Measurements from ENCODE around the gene MXD4.

Gene MXD4

GRCh38 chr4:2261853-2262144 is at the start of gene MXD4:
MXD4 (minus strand) TSS chr4:2262109; CDS start chr4:2261980, 129 bp downstream.
- DNase-seq (ENCODE audit: low read depth): no peak

GRCh38 chr4:2306773-2307410 is 45.0 kb upstream of the MXD4 start:
- no peak for DNase-seq (ENCODE audit: low read depth)

GRCh38 chr4:2305766-2306501 is 44.0 kb upstream of the MXD4 start:
- no peak for DNase-seq (ENCODE audit: low read depth)

DNA sequence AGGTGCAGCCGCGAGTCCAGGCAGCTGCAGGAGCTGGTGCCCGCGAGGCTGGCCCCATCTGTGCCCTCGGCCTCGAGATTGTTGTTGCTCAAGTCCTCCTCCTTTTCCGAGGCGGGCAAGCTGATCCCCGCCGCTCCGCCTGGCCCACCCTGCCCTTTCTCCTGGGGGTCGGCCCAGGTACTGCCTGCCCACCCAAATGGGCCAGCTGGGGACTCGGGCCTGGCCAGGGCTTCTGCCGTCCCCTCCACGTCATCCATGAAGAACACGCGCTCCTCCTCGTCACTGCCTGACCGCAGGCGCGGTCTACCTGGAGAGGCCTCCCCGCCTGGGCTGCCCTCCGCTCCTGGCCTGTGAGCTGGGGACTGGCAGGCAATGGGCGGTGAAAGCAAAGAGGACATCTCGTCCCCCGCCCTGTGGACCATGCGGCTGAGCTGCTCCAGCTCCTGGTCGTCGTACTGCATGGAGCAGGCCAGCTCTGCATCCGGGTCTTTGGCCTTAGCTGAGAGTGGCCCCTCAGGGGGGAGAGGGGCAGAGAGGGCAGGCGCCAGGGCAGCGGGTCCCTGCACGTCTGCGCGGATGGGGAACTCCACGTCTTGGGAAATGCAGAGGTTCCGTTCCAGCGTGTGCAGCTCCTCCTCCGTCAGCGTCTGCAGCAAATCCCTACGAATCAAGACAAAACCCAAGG is 43.1 kb upstream of the MXD4 start:
- DNase-seq (ENCODE audit: low read depth): no peak

DNA sequence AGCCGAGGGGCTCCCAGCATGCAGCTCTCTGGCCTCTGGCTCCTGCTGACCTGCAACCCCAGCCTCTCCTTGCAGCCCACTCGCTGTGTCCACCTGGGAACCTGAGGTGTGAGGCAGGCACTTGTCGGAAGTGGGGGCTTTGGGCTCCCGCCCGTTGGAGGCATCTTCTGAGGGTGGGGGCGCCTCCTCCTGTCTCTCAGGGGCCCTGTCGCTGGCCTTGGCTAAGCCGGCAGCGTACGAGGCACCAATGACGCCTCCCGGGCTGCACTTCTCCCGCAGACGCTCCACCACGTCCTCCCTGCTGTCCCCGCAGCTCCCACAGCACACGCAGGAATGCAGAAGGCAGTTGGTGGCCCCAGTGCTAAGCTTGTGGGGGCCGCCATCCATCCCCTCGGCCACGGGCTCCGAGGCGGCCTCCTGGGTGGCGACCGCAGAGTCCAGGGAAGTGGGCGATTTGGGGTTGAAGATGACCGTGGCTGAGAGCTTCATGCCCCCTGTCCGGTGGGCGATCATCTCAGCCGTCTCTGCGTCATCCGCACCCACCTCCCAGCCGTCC is 42.5 kb upstream of the MXD4 start:
- DNase-seq (ENCODE audit: low read depth): no peak

- DNase-seq (ENCODE audit: low read depth): no peak
Observed at GRCh38 chr4:2303686-2304320, 41.9 kb upstream of the MXD4 start.

DNA sequence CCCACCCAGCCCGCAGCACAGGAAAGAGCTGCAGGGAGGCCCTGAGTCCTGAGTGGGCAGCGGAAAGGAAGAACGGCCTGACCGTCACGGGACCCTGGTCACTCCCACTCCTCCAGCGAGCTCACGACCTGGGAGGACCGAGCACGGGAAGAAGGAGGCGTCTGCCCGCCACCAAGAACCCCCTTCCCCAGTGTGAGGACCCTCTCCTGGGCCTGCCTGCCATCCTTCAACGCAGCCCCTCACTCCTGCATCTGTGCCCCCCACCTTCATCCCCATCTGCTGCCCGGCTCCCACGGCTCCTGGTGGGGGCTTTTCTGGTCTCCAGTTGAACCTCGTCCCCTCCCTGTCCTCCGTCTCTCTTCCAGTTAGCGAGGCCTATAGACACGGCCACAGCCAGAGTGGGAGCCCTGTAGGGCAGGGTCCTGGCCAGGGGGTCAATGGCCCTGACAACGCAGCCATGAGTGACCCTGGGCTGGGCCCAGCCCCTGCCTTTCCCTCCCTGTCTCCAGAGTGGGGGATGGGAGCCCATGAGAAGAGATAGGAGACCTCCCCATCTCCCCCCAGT is 41.3 kb upstream of the MXD4 start:
- DNase-seq (ENCODE audit: low read depth): no peak

DNA sequence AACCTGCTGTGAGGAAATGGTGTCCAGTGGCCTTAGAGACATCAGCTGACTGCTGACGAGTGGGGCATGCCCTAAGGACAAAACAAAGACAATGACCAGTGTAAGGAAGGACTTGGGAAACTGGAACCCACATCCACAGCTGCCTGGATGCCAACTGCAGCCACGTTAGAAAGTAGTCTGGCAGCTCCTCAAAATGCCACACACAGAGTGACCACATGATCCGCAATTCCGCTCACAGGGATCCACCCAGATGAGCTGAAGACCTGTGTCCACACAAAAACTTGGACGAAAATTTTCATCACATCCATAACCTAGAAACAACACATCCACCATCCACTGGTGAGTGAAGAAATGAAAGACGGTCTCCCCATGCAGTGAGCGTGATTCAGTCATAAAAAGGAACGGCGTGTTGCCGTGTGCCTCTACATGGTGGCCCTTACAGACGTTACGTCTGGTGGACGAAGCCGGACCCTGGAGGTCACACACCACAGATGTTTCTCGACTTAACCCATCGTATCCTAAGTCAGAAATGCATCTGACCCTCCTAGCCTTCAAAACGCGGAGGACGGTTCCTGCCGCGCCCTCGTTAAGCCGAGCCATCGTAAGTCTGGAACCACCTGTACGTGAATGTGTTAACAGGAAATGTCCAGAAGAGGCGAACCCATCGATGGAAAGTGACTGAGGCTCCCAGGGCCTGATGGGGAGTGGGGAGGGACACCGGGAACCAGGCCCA is 40.6 kb upstream of the MXD4 start:
- no peak for DNase-seq (ENCODE audit: low read depth)

DNA sequence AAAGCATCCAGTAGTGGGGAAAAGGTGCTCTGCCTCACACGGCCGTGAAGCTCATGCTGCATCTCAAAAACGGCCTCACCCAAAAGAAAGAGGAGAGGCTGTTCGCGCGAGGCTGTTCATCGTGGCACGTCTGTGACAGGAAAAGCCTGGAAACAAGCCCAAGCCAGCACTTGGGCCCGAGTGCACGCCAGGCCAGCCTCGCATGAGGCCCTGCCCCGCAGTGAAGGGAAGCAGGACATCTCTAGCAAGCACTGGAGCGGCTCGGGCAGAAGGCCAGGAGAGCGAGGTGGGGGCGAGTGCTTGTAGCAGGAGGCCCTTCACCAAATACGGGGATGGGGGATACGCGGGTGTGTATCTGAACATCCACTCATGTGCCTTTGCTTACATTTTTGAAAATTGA is 39.9 kb upstream of the MXD4 start:
- DNase-seq (ENCODE audit: low read depth): no peak

- DNase-seq (ENCODE audit: low read depth): no peak
Observed at GRCh38 chr4:2301225-2301642, 39.3 kb upstream of the MXD4 start.

- DNase-seq (ENCODE audit: low read depth): no peak
Observed at GRCh38 chr4:2300431-2301224, 38.7 kb upstream of the MXD4 start.

DNA sequence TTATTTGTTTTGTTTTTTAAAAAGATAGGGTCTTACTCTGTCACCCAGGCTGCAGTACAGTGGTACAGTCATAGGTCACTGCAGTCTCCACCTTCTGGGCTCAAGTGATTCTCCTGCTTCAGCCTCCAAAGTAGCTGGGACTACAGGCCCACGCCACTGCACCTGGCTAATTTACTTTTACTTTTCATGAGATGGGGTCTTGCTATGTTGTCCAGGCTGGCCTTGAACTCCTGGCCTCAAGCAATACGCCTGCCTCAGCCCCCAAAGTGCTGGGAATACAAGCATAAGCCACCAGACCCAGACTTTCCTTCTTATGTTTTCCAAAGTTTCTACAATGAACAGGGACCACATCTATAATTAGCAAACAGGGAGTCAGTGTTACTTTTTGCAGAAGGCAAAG is 37.9 kb upstream of the MXD4 start:
- no peak for DNase-seq (ENCODE audit: low read depth)

- DNase-seq (ENCODE audit: low read depth): no peak
Observed at GRCh38 chr4:2298532-2298991, 36.7 kb upstream of the MXD4 start.

GRCh38 chr4:2297606-2298531 is 36.0 kb upstream of the MXD4 start:
- DNase-seq (ENCODE audit: low read depth): no peak

- DNase-seq (ENCODE audit: low read depth): no peak
Observed at GRCh38 chr4:2296631-2297601, 35.0 kb upstream of the MXD4 start.

GRCh38 chr4:2295900-2296442 is 34.1 kb upstream of the MXD4 start:
- no peak for DNase-seq (ENCODE audit: low read depth)

DNA sequence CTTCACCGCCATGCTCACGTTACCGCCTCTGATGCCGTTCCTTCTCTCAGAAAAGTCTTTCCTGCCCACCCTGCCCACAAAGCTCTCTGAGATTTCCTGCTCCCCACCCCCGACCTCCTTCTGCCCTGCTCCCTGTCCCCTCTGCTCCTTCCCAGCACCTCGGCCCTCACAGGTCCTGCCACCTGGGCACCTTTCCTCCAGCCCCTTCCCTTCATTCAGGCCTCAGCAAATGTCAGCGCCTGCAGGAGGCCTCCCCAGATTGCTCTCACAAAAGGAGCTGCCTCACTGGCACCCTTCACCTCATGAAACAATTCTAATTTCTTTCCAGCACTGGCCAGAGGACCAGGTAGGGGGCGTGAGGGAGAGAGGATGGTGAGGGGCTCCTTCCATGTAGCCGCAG is 33.6 kb upstream of the MXD4 start:
- no peak for DNase-seq (ENCODE audit: low read depth)

DNA sequence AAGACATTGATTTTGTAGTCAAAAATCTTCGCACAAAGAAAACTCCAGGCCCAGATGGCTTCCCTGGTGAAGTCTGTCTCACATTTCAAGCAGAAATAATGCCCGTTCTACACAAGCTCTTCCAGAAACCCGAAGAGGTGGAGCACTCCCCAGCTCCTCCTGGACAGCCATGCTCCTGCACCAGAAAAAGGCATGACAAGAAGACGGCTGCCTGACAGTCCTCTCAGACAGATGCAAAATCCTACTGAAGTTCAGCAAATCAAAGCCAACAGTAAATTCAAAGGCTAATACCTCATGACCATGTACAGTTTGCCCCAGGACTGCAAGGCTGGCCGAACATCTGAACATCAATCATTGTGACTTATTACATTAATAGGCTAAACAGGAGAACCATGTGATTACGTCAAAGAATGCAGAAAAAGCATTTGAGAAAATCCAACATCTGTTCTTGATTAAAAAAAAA is 30.8 kb upstream of the MXD4 start:
- DNase-seq (ENCODE audit: low read depth): no peak
